Activated naive CD4-positive, alpha-beta T cell (primary cell): ENCODE measurements around the gene ZNF362.
"Not testable (repeated sequence)": the region's sequence is repeated elsewhere in the genome, so short reads cannot be mapped to it uniquely, and the experiment has no call there.

Experiments
- DNase-seq, 4 experiments: peaks; one replicate each; lab custom pipeline; 2025; lab: John Stamatoyannopoulos, UW

Gene ZNF362

DNA sequence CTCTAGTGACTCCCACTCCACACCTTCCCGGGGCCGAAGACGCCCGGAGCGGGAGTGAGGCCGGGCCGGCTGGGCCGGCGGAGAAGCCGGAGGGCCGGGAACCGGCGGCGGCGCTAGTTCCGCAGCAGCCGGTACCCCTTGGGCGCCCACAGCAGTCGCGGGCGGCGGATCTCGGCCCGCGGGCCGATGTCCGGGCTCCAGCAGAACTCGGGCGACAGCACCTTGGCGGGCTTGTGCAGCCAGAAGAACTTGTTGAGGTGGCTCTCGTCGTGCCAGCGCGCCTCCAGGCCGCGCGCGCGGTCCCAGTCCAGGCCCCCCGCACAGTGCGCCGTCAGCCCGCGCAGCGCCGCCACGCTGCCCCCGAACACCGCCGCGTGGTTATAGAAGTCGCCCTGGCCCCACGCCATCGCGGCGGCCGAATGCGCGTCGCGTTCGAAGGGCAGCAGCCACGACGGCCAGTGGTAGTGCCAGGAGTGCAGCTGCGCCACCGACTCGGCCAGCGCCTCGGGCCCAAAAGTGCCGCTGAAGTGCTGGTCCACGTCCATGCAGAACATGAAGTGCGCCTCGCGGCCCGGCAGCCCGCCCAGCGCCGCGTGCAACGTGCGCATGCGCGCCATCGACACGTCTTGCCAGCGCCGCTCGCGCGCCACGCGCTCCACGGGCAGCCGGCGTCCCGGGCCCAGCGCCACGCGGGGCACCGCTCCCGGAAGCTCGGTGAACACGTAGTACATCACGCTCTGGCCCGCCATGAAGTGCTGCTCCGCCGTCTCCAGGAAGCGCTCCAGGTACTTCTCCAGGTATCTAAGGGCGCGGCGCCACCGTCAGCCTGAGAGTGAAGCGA lies 50.6 kb downstream of the ZNF362 start:
- peak in 1 of 4 experiments; percentile 6 for DNase-seq

DNA sequence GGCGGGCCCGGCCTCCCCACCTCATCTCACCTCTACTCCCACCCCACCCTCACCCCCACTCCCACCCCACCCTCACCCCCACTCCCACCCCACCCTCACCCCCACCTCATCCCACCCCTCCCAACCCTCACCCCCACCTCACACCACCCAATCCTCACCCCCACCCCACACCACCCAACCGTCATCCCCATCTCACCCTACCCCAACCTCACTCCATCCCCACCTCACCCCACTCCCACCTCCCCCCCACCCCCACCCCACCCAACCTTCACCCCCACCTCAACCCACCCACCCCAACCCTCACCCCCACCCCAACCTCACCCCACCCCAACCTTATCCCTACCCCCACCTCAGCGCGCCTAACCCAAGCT lies 51.2 kb downstream of the ZNF362 start:
- DNase-seq = no peak

DNA sequence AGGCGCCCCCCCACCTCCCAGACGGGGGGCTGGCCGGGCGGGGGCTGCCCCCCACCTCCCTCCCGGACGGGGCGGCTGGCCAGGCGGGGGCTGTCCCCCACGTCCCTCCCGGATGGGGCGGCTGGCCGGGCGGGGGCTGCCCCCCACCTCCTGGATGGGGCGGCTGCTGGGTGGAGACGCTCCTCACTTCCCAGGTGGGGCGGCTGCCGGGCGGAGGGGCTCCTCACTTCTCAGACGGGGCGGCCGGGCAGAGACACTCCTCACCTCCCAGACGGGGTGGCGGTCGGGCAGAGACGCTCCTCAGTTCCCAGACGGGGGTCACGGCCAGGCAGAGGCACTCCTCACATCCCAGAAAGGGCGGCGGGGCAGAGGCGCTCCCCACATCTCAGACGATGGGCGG lies 53.1 kb downstream of the ZNF362 start:
- DNase-seq = not testable (repeated sequence)

DNA sequence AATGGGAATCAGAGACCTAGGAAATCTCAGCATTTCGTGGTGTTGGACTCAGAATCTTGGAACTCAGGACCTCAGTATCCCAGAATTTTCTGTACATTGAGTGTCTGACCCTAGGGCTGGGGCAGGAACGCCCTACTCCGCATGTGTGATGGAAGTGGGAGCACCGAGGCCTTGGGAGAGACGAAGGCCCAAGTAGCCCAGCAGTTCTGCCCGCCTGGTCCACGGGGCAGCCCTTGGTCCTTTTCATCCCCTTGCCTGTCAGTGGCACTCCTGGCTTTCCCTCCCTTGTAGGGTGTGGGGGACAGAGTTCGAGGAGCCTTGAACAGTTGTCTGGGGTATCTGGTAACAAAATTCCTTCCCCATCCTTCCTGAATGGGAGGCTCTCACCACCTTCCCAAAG lies 54.4 kb downstream of the ZNF362 start:
- no peak for DNase-seq

DNA sequence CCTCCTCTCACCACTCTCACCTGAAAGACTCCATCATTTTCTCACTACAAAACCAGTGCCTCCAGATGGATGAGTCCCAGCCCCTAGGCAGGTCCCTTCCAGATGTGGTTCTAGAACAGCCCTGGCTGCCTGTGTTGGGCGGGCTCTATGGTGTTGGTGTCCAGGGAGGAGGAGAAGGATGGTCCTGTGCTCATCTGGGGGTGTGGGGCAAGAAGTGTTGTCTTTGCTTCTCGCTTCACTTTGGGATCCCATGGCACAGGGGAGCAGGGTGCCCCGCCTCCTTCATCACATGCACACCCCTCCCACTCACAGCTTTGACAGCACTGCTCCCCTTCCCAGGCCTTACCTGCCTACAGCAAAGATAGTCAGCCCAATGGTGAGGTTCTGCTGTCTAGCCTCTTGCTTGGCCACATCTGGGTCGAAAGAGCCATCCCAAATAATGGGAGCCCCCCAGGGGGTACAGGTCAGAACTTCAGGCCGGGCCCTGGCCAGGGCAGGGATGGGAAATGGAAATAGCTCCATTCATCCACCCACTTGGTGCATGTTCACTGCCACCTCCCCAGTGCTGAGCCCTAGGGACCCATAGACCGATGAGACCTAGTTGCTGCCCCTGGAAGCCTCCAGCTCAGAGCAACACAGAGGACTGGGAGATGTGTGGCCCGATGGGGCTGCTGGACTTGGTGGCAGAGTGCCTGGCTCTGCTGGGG lies 55.6 kb downstream of the ZNF362 start:
- DNase-seq = no peak

DNA sequence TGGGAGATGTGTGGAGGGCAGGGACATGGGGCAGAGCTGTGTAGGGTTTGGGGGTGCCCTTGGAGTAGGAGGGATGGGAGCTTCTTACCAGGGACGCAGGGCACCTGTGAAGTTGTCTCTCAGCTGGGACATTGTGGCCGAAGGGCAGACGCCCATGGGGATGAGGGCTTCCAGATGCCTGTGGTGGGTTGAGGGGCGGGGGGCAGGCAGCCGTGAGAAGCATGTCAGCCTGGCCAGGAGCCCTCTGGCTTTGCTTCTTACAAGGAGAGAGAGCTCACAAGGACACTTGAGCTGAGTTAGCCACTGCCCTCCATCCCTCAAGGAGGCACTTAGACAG lies 56.1 kb downstream of the ZNF362 start:
- no peak for DNase-seq

DNA sequence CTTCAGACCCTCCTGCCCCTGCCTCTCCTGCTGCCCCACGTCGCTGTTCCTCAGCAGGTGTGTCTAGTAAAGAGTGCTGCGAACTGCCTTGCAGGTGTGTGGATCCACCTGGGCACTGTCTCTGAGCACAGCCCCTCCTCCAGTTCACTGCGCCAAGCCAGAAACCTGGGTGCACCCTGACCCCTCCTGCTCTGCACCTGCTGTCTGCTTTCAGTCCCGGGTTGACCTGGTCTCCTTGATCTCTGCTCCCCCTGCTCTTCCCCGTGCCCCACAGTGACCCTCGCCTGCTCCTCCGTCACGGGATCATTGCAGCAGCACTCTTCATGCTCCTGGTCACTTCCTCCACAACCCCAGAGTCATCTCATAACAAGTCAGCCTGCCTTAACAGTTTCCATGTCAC lies 58.1 kb downstream of the ZNF362 start:
- DNase-seq = no peak

DNA sequence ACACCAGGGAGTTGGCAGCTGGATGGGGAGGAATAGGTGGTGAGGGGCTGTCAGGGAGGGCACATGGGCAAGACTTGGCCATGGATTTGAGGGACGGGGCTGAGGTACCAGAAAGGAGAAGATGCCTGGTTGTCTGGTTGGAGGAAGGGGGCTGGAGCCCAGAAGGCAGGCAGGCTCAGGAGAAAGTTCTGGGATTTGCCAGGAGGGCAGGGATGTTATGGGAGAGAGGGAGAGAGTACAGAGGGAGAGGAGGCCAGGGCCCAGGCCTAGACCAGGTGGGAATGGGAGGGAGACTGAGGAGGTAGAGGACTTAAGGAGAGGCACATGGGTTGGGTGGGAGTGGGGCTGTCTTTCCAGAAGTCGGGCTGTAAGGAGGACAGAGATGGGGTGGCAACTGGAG lies 60.3 kb downstream of the ZNF362 start:
- DNase-seq = no peak

DNA sequence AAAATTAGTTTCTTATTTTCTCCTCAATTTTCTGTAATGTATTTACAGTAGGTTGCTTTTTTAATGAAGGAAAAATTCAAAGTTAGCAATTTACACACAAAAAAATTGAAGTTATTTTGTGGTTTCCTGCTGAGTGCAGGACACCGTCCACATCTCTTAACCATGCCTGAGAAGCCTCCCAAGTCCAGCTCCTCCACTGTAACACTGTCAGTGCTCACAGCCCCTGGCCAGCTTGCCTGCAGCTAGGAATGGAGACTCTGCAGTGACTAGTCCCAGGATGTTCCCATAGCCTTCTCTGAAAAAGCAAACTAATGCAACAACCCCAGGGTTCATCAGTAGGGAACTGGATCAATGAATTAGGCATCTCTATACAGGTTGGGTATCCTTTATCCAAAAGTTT lies 61.1 kb downstream of the ZNF362 start:
- DNase-seq = no peak

DNA sequence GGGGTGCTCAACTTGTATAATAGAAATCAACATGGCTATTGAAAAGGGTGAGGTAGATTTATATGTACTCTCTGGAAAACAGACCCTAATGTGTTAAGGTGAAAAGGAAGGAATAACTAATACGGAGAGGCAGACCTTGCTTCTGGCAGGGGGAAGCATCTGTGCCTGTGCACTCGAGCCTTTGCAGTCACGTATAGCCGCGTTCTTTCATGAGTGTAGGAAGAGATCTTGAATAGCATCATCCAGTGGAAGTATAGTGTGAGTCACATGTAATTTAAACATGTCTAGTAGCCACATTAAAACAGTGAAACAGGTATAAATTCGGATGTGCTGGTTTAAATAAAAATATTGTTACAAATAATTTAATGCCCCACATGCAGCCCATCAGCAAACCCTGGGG lies 61.7 kb downstream of the ZNF362 start:
- no peak for DNase-seq

DNA sequence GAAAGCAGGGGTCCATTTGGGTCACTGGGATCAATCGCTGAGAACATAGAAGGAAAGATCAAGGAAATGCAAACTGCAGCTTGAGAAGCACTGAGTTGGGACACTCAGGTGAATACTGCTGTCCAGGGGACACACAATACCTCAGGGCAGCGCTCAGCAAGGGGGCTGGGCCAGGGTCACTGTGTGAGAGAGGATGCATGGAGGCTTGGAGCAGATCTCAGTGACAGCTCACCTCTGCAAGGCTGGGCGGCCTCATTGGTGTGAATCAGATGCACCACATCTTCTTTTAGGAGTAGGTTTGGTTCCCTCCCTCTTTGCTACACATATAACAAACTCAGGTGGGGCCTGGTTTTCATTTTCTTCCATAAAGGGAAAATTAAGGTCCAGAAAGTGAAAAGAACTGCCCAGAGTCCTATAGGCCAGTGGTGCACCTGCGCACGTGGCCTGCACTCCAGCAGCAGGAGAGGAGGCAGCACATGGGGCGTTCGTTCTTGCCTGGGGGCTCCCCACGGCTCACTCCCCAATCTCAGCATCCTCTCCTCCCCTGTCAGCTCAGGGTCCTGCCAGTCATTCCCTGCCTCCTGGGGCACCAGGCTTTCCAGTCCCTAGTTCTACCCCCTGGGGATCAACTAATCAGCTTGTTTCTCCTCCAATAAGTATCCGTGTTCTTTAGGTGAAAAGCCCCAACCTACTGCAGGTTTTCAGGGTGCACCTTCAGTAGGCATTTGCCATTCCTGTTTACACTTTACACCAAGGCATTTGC lies 63.1 kb downstream of the ZNF362 start:
- DNase-seq = no peak

DNA sequence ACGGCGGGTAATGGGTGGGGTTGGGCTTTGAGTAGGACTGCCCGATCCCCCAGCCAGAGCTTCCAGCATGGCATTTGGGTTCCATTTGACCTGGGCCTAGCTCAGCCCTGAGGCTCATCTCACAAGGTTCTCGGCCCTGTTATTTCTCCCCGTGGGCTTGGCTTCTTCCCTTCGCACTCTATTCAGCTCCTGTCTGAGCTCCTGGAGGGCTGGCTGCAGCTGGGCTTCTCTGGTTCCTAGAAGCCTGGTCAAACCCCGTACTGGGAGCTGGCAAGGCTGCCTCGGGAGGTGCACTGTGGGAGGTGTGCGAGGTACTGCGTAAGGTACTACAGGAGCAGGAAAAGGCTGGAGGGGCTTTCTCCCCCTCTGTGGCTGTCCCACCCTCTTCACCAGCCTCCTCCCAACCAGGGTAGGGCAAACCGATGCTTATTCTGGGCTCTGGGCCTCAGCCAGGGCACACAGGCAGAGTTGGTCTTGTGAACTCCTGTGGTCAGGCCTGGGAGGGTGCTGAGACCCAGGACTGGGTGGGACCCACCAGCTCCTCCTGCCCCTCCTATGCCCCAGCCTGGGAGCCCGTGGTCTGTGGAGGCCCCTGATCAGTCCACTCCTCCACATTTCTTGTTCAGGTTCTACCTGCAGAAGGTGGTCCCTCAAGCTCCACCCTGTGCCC lies 63.8 kb downstream of the ZNF362 start:
- DNase-seq = no peak

DNA sequence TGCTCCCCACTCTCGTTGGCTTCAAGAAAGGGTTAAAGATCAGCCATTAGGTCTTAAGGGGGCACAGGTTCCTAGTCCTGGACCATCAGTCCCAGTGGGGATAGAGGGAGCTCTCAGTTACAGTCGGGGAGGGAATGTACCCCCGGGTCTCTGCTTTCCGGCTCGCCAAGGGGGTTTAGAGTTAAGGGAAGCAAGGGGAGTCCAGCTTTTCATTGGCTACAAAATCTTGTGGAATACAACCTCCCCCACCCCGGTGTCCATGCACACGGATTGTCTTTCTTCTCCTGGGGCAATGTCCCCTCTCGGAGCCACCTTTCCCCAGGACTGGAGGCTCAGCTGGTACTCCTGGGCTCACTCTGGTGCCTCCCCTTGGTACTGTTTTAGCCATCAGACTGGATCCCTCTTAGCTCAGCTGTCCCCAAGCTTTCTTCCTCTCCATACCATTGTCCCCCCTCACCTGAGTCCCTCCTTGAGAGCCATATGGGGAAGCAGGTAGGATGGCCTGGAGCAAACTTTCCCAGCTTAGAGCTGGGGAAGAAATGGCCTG lies 64.4 kb downstream of the ZNF362 start, which contains the start of gene A3GALT2:
A3GALT2 (minus strand) TSS at position 480 of the 547 bp plus-strand sequence; CDS start at position 480, 0 bp downstream.
- no peak for DNase-seq

DNA sequence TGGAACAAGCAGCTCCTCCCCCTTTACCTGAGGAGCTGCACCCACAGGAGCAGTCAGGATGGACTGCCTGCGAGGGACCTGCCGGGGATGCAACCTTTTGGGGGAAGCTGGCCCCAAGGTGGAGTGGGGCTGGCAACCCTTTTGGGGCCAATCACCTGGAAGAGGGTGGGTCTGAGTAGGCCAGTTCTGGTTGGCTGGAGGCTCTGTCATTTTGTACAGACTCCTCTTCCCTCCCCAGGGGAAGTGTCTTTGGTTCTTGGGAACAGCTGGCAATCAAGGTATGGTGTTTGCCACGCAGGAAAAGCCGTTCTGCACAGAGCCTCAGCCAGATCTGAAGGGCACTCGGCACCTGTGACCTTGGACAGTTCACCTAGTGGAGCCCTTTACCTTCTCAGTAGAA lies 64.9 kb downstream of the ZNF362 start:
- no peak for DNase-seq

DNA sequence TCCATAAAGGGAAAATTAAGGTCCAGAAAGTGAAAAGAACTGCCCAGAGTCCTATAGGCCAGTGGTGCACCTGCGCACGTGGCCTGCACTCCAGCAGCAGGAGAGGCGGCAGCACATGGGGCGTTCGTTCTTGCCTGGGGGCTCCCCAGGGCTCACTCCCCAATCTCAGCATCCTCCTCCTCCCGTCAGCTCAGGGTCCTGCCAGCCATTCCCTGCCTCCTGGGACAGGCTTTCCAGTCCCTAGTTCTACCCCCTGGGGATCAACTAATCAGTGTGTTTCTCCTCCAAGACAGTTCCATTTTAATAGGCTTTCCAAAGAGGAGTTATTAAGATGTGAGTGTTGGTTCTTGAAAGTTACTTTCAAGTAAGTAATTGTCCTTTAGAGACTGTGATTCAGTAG lies 65.8 kb downstream of the ZNF362 start:
- DNase-seq = no peak

DNA sequence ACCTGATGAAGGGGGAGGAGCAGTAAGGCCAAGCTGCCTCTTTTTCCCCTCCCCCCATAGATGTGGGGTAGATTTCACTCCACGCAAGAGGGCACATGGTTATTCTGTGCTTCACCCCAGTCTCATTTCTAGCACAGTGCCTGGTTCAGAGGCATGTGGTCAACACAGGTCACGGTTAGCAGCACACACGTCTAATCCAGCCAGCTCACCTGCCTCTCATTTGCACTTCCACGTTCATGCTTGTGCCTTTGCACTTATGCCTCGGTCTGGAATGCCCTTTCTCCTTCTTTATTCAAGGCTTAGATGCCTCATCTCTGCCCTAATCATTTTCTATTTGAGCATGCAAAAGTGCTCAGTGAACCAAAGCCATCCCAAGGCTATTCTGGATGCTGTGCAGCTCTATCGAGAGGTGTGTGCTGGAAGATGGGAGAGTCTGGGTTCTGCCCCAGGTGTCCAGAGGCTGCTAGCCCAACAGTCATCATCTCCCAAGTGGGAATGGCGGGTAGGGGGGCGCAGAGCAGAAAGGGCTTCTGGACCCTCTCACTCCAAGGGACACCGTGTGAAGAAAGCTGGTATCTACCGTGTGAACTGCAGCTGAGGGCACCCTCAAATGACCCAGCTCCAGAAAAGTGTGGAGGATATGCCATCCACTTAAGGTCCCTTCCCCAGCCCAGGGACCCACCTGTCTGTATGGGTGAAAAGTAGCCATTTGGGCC lies 66.7 kb downstream of the ZNF362 start:
- DNase-seq = no peak

DNA sequence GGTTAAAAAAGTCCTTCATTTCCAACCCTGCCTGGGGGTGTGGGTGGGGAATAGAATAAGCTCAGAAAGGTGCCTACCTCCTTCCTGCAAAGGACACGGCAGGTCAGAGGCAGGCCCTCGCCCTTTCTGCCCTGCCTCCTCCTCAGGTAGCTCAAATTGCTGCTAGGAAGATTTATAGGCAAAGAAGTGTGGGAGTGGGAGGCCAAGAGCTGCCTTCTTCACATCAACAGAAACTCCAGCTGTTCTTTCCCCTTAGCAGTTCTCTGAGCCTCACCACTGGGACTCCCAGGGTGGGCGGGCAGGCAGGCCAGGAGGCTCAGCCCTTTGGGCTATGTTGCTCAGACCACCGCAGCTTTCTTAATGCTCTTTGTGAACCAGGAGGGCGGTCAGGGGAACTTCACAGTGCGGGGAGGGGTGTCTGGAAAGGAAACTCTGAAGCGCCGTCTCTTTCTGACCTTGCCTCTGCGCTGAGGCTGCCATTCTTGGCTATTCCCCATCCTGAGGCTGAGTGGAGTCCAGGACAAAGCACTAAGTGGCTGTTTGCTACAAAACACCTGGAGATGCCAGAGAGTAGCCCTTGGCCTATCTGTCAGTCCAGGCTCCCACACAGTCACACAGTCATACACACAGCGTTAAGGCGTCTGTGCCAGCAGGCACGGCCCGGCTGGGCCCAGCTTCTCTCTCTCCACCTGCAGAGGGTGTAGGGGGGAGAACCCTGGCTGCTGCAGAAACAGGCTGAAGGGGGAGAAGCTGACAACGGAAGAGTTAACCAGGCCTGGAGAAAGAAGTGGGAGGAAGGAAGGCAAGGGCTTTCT lies 67.6 kb downstream of the ZNF362 start:
- no peak for DNase-seq

DNA sequence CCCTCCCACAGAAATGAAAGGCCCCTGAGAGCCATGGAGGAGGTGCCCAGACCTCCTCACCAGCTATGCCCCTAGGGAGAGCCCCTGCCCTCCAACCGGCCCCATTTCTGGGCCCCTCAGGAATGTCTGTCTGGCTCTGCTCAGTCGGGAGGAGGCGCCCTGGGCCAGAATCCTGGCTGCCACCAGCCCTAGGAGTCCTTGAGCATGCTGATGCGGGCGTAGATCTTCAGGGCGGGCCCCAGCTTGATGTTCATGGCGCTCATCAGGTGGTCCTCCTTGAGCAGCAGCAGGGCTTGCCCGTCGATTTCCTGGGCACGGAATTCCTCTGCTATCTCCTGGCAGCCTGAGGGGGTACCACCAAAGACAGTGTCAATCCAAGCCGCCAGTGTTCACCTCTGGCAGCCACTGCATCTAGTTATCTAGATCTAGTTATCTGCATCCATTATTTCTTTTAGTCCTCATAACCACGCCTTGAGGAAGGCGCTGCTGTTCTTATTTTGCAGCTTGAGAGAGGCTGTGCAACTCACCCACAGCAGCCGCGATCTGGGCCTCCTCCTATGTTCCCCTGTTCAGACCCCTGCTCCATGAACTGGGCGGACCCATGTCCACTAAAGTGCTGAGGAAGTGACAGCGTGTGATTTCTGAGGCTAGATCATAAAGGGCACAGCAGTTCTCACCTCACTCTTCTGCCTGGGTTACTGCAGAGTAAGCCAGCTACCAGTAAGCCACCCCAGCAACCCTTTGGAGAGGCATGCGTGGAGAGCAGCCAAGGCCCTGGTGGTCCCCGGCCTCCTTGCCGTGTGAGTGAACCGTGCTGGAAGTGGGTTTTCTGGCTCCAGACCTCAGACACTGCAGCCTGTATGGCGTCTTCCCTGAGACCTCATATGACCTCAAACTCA lies 68.6 kb downstream of the ZNF362 start:
- no peak for DNase-seq

DNA sequence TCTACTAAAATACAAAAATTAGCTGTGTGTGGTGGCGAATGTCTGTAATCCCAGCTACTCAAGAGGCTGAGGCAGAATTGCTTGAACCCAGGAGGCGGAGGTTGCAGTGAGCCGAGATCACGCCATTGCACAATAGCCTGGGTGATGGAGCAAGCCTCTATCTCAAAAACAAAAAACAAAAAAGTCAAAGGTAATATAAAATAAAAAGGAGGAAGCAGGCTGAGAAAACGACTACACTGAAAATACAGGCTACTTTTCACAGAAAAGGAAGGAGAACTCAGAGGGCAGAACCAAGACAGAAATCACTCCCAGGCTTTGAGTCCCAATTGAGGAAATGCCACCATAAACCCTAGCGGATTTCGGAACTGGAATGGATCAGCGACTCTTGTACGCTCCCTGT lies 70.5 kb downstream of the ZNF362 start:
- no peak for DNase-seq
